ENCODE results near the gene LITAF.

DNA sequence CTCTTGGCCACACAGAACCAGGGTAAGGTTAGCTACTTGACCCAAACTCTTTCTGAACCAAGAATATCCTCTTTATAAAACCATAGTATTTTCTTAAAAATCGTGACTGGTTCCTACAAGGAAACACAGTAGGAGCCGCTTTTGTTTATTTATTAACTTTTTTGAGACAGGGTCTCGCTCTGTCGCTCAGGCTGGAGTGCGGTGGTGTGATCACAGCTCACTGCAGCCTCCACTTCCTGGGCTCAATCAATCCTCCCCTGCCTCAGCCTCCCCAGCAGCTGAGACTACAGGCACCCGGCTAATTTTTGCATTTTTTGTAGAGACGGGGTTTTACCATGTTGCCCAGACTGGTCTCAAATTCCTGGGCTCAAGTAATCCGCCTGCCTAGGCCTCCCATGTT, 14.7 kb upstream of the LITAF start:
- no peak for TF ChIP-seq POLR2A (IDR thresholded peaks at IDR 0.05)
- TF ChIP-seq POLR2AphosphoS5 (IDR thresholded peaks at IDR 0.05), result no peak

Measured in gastroesophageal sphincter (tissue), 2 donors.